GM18861 (cell line): ENCODE results near the gene LRMDA.

Source experiments
- ATAC-seq: cut with Tn5 transposase; IDR thresholded peaks from one replicate; pipeline ENCODE4 v1.9.1; 2021; ENCODE audit not compliant: unreplicated experiment

The LRMDA gene

DNA sequence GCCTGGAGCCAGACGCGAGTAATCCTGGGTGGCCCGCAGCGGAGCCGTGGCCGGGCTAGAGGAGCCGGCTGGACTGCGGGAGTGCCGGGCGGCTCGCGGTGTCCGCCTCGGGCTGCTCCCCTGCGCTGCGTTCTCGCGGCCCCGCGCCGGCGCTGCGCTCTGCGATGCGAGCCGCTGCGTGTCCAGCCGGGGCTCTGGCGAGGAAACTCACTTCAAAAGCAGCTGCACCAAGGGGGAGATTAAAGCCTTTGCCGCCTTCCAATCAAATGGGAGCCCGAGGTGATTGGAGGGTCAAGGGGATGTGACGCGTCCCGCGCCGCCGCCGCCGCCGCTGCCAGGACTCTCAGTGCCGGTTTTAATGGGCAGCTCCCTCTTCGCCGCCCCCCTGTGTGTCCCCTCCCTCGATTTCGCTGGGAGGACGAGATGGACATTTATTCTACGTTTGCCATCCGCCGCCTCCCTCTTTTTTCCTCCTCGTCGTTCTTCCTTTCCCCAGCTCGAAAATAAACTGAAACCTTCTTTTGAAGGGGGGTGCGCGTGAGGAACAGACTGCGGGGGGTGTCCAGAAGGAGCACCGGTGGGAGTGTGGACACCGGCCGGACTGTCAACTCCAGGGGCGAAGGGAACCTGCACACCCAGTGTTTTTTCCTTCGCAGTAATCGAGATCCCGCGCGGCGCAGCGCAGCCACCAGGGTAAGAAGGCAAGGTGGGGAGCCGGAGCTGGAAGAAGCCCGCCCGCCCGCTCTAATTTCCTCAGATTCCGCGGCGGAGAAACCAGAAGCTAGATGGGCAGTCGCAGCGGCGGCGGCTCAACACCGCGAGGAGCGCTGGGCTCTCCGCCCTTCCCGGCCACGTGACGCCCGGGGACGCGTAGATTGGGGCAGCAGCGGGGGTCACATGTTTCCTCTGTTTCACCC, 29.6 kb upstream of the LRMDA start, which contains the start of gene ZNF503:
Gene ZNF503, minus strand, starts transcription at position 196 of the 917 bp plus-strand sequence. CDS start 345 bp downstream, outside the sequence.
- ATAC-seq, result peak; percentile 53

DNA sequence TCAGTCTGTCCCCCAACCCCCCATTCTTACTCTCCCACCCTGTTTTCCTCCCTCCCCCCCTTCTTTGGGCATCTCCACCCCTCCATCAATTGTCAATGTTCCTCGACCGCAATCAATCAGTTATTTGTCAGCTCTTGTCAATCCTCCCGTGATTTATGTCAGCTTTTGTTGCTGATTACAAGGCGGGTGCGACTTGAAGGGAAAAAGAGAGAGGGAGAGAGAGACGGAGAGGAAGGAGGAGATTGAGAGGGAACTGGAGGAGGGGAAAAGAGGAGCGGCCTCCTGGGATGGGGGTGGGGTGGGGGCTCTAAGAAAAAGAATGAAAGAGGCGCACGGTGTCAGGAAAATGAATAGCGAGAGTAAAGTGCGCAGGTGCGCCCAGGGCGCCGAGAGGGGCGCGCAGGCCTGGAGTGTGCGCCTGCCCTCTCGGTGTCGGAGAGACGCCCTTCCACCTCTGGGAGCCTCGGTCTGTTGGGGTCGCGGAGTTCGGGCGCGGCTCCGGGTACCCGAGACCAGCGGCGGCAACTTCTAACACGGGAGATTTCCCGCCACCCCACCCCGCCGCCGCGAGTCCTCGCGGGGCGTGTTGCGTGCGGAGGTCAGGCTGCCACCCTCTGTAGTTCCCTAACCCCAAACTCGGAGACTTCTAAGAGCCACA, 28.8 kb upstream of the LRMDA start:
- ATAC-seq, result no peak

DNA sequence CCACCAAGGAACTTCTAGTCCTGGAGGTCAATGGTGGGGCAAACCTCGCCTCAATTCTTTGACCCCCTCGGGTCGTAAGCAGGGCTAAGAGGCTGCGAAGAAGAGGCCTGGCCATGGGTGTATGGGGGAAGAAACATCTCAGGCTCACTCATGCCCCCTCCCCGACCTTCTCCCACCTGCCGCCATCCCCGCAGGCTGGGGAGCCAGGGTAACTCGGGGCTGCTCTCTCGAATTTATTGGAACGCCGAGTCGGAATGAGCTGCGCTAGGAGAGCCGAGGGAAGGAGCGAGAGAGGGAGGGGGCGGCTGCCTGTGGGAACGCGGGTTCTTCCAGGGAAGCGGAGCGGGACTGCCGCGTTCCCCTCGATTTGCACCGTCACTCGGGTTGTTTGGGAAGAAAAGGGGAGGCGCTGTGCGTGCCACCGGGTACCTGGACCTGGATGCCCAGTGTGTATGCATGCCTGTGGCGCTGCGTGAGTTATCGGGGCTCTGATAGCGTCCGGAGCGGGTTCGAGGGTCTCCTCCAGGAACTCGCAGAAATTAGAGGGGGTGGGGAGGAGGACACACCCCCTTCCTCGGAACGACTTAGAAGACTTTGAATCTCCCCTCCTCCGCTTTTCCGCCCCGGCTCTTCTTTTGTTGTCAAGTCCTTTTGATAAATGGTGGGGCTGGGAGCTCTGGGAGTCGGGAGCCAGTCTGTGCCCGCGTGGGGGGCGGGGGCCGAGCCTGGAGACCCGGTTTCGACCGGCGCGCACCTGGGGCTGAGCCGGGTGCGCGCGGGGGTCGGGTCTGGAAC, 28.1 kb upstream of the LRMDA start:
- no peak for ATAC-seq

- ATAC-seq, result no peak
Observed at GRCh38 chr10:75403939-75404814, 27.2 kb upstream of the LRMDA start.

- ATAC-seq, result no peak
Observed at GRCh38 chr10:75404815-75405597, 26.4 kb upstream of the LRMDA start.

DNA sequence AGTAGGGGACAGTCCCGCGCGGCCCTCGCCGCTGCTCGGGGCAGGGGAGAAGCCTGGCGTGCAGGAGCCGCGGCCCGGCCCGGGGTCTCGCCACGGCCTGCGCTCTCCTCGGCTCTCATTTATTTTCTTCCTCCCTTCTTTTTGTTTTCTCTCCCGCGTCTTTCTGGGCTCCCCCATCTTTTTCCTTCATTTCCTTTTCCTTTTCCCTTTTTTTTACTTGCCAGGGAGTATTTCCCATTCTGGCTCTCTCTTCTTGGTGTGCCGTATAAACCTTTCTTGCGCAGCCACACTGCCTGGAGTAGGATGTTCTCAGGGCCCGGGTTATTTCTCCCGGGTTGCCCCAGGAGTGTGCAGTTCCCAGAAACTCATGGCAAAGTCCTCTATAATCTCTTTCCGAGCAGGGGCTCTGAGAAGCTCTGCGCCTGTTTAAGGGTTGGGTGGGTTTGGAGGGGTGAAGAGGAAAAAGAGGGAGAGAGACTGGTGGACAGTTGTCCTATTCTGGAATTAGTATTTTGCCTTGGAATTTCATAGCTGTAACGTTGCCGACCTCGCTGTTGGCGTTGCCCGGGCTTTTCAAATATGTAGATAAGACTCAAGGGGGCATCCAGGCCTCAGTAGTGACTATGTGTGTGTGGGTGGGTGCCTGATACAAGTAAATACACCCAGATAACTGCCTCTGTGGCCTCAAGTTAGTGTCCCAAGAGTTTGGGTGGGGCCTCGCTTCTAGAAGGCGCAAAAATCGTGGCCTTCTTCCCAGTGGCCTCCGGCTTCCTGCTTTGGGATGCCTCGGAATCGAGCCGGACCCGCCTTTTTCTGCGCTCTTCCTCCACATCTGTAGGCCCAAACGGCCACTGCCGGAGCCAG, 25.6 kb upstream of the LRMDA start:
- ATAC-seq, result no peak

- no peak for ATAC-seq
Observed at GRCh38 chr10:75406462-75407223, 24.8 kb upstream of the LRMDA start.

GRCh38 chr10:75407224-75407712, 24.2 kb upstream of the LRMDA start:
- ATAC-seq, result no peak

- ATAC-seq, result no peak
Observed at GRCh38 chr10:75407713-75408508, 23.5 kb upstream of the LRMDA start.

- no peak for ATAC-seq
Observed at GRCh38 chr10:75408509-75408875, 22.9 kb upstream of the LRMDA start.

GRCh38 chr10:75408911-75409885, 22.2 kb upstream of the LRMDA start:
- ATAC-seq, result no peak

DNA sequence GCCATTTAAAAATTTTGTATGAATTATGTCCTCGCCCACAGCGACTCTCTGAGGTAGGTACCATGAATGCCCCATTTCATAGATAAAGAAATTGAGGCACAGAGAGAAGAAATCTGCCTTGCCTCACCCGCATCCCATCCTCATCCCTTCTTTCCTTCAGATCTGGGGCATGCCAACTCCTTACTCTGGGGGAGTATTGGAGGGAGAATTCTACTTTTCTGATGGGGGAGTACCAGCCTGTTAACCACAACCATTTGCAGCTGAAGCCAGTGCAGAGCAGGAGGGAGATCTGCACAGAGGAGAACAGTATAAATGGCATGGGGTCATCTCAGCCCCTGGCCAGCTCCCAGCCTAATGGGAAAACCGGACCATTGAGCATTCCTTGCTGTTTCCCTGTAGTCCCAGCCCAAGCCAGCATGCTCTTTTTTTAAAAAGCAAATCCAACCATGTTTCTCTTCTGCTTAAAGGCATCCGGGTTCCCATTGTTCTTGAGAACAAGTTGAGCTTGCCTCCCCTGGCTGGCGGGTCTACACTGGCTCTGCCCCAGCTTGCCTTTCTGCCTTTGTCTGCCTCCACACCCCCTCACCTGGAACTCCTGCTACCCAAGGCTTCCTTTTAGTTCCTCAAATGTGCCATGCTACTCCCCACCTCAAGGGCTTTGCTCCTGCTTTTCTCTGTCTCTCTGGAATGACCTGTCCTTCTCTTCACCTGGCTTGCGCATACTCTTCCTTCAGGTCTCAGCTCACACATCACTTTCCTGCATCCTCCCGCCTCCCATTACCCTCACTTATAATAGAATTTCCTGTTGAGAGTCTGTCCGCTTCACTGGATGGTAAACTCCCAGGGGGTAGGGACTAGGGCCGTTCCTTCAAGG, 21.1 kb upstream of the LRMDA start:
- no peak for ATAC-seq

DNA sequence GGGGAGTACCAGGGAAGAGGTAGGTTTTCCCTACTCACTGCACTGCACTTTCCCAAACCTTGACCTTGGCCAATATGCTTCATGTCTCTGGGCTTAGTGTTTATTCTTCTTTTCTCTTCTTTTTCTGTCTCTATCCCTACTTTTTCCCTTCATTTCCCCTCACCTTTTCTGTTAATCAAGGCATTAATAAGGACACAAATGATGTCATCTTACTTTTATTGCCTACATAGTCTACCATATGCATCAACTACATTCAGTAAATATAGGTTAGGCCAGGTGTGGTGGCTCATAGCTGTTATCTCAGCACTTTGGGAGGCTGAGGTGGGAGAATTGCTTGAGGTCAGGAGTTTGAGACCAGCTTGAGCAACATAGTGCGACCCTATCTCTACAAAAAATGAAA, 16.9 kb upstream of the LRMDA start:
- ATAC-seq, result no peak

GRCh38 chr10:75417522-75417927, 13.9 kb upstream of the LRMDA start:
- ATAC-seq, result no peak

DNA sequence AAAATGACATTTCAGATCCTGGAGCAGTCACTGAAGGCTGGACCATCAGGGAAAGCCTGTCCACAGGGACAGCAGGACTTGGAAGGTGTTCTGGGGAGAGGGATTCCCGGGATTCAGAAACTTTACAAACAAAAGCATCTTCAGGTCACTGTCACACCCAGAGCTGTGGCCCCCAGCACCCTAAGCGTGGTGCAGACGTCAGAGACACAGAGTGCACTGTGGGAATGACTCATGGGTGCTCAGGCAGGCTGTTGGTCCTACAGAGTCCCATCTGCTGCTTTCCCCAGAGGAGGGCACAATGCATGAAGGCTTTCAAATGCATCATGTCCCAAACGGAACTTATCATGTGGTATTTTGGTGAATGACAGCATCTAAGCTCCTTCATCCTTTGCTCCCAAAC, 13.1 kb upstream of the LRMDA start:
- no peak for ATAC-seq
